PC-9 (cell line): ENCODE data around the gene TFAM. TPM values are rescaled to one million over a fixed set of nuclear protein-coding genes. Genes with fewer than 3 reads are reported as not detected.

ENCODE experiments used
- BruUV-seq: library from RNA; stranded (reverse); fragments of 400-500 nt; replicated peaks from 2 replicates; lab custom pipeline; 2021; lab: Mats Ljungman, UMichigan
- CTCF ChIA-PET: fragments of 300-600 bp; sonication (Branson Sonifier 250); formaldehyde crosslinking; loops from one replicate; lab custom pipeline; 2022; ENCODE audit warnings: antibody characterized with exemption; lab: Charles Lee
- POLR2A ChIA-PET: fragments of 300-600 bp; sonication (Branson Sonifier 250); formaldehyde crosslinking; loops from one replicate; lab custom pipeline; 2022; ENCODE audit warnings: antibody characterized with exemption; ENCODE audit not compliant: unreplicated experiment; lab: Charles Lee
- DNase-seq, 2 experiments: peaks; one replicate each; pipeline versions ENCODE4 v3.0.0 to v3.0.0-alpha.2; 2015 to 2022; ENCODE audit warnings: mixed read lengths in 1 of 2
- H2AFZ ChIP-seq: fragments of 200-600 bp; sonication (generic); 2 replicates; pipeline ENCODE4 v1.8.1; 2017; ENCODE audit warnings: antibody characterized with exemption
- H3F3A ChIP-seq: fragments of 200-600 bp; sonication (generic); 2 replicates; pipeline ENCODE4 v1.8.1; 2017; ENCODE audit warnings: antibody characterized with exemption, mild to moderate bottlenecking, low read depth; ENCODE audit not compliant: insufficient read depth
- H3K27ac ChIP-seq: fragments of 200-600 bp; sonication (generic); 2 replicates; pipeline ENCODE4 v1.6.1; 2016; ENCODE audit warnings: mixed run types
- H3K27me3 ChIP-seq: fragments of 200-600 bp; sonication (generic); 2 replicates; pipeline ENCODE4 v1.6.1; 2016; ENCODE audit warnings: low read depth, mixed run types; ENCODE audit not compliant: insufficient read depth
- H3K36me3 ChIP-seq: fragments of 200-600 bp; sonication (generic); 2 replicates; pipeline ENCODE4 v1.6.1; 2016; ENCODE audit warnings: low read depth, mixed run types
- H3K4me1 ChIP-seq: fragments of 200-600 bp; sonication (generic); replicated peaks from 2 replicates; pipeline ENCODE4 v1.6.1; 2016; ENCODE audit warnings: mixed run types; ENCODE audit not compliant: insufficient read depth
- H3K4me2 ChIP-seq: fragments of 200-600 bp; sonication (generic); 2 replicates; pipeline ENCODE4 v1.6.1; 2017; ENCODE audit warnings: mixed run types
- H3K4me3 ChIP-seq: fragments of 200-600 bp; sonication (generic); 2 replicates; pipeline ENCODE4 v1.6.1; 2016; ENCODE audit warnings: mixed run types
- H3K79me2 ChIP-seq: fragments of 200-600 bp; sonication (generic); 2 replicates; pipeline ENCODE4 v1.6.1; 2017; ENCODE audit warnings: low read depth, mixed run types
- H3K9me2 ChIP-seq: fragments of 200-600 bp; sonication (generic); 2 replicates; pipeline ENCODE4 v1.8.1; 2017; ENCODE audit warnings: mild to moderate bottlenecking; ENCODE audit not compliant: insufficient read depth
- H3K9me3 ChIP-seq: fragments of 200-600 bp; sonication (generic); 2 replicates; pipeline ENCODE4 v1.8.1; 2016; ENCODE audit warnings: low read depth; ENCODE audit not compliant: insufficient read depth
- H4K20me1 ChIP-seq: fragments of 200-600 bp; sonication (generic); 2 replicates; pipeline ENCODE4 v1.8.1; 2017; ENCODE audit not compliant: insufficient read depth
- EZH2 ChIP-seq: fragments of 200-600 bp; sonication (generic); IDR thresholded peaks from 2 replicates; pipeline ENCODE4 v1.8.0; 2017; ENCODE audit warnings: antibody characterized with exemption, low read depth
- intact Hi-C: fragments of 100-400 bp; cut with micrococcal nuclease; formaldehyde crosslinking; loops from one replicate; pipeline ENCODE4 v1.10.0; 2022; ENCODE audit not compliant: unreplicated experiment
- total RNA-seq: library from RNA; stranded (reverse); gene quantifications from 2 replicates; pipeline ENCODE4 v1.2.3, GENCODE V29; 2021
- TF ChIP-seq, protein P1 (sequence below): fragments of 200-600 bp; sonication (generic); conservative IDR thresholded peaks from 2 replicates; pipeline ENCODE4 v1.6.1; 2017; ENCODE audit warnings: mixed run types, antibody characterized with exemption, mild to moderate bottlenecking, moderate library complexity

The TFAM gene
- total RNA-seq, 1 experiment from 2014 or later = 80.6 TPM

- no peaks in the 10 kb centered on the region for H3K27me3 ChIP-seq
- peaks cover 1% of the 10 kb centered on the region for H3K9me3 ChIP-seq
- no peak overlapping the region for H2AFZ ChIP-seq
- intact Hi-C loops = no loop called here
- TF ChIP-seq, protein P1, sequence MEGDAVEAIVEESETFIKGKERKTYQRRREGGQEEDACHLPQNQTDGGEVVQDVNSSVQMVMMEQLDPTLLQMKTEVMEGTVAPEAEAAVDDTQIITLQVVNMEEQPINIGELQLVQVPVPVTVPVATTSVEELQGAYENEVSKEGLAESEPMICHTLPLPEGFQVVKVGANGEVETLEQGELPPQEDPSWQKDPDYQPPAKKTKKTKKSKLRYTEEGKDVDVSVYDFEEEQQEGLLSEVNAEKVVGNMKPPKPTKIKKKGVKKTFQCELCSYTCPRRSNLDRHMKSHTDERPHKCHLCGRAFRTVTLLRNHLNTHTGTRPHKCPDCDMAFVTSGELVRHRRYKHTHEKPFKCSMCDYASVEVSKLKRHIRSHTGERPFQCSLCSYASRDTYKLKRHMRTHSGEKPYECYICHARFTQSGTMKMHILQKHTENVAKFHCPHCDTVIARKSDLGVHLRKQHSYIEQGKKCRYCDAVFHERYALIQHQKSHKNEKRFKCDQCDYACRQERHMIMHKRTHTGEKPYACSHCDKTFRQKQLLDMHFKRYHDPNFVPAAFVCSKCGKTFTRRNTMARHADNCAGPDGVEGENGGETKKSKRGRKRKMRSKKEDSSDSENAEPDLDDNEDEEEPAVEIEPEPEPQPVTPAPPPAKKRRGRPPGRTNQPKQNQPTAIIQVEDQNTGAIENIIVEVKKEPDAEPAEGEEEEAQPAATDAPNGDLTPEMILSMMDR = no peak
- TF ChIP-seq EZH2 = no peak
- H3K4me1 ChIP-seq = peaks cover 24% of the 10 kb centered on the region
- H3K36me3 ChIP-seq = no peaks in the 10 kb centered on the region
- no peaks in the 10 kb centered on the region for H3K9me2 ChIP-seq
- H3K4me3 ChIP-seq = no peak overlapping the region
- H4K20me1 ChIP-seq = no peaks in the 10 kb centered on the region
- BruUV-seq = no TSS peak
- no peaks in the 10 kb centered on the region for H3K79me2 ChIP-seq
- H3F3A ChIP-seq = peaks cover 19% of the 10 kb centered on the region
- POLR2A ChIA-PET = no interaction called here
- H3K27ac ChIP-seq = no peak overlapping the region
- no peak for DNase-seq
- CTCF ChIA-PET = interaction anchor here (0.6 kb wide), 1 partner anchor 140 kb away, joined by 4 read pairs; no protein-coding TSS in a partner anchor
- no peak overlapping the region for H3K4me2 ChIP-seq
Measured at GRCh38 chr10:58431903-58432302, 46.7 kb downstream of the TFAM start.

DNA sequence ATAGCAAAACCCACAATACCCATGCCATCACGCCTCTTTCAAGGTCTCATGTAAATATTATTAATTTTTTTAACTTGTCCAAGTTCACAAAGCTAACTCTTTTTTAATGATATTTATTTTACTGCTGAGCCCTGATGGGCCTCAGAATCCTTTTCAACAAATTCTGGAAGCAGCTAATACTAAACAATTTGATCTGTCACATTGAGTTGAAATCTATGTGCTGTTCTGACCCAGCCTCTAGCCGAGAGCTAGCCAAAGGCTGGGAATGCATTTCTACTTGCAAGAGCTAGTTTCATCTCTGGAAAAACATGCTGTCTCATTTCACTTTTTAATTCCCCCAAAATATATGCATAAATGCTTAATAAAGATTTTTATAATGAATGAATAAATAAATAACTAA, 47.9 kb downstream of the TFAM start:
- no peak for TF ChIP-seq EZH2
- TF ChIP-seq, protein P1 = no peak
- no peak overlapping the region for H2AFZ ChIP-seq
- ChIA-PET CTCF (no interaction called here), POLR2A (no interaction called here)
- no peak overlapping the region for H3K4me2 ChIP-seq
- H3K79me2 ChIP-seq = no peaks in the 10 kb centered on the region
- H3K4me3 ChIP-seq = no peak overlapping the region
- no peaks in the 10 kb centered on the region for H3K9me2 ChIP-seq
- DNase-seq = no peak
- H4K20me1 ChIP-seq = no peaks in the 10 kb centered on the region
- BruUV-seq = no TSS peak
- no peaks in the 10 kb centered on the region for H3K27me3 ChIP-seq
- H3K27ac ChIP-seq = no peak overlapping the region
- H3K9me3 ChIP-seq = peaks cover 4% of the 10 kb centered on the region
- H3K36me3 ChIP-seq = no peaks in the 10 kb centered on the region
- peaks cover 35% of the 10 kb centered on the region for H3K4me1 ChIP-seq
- H3F3A ChIP-seq = peaks cover 25% of the 10 kb centered on the region
- intact Hi-C loops = no loop called here

- no peak for DNase-seq
- Histone ChIP-seq H3K9me2 (no peaks in the 10 kb centered on the region), H3K4me3 (no peak overlapping the region), H3K4me2 (no peak overlapping the region), H2AFZ (no peak overlapping the region), H3K9me3 (peaks cover 4% of the 10 kb centered on the region), H3K27me3 (no peaks in the 10 kb centered on the region), H3F3A (peaks cover 30% of the 10 kb centered on the region), H3K27ac (no peak overlapping the region), H3K79me2 (no peaks in the 10 kb centered on the region), H3K36me3 (no peaks in the 10 kb centered on the region), H3K4me1 (peaks cover 40% of the 10 kb centered on the region), H4K20me1 (no peaks in the 10 kb centered on the region)
- no TSS peak for BruUV-seq
- intact Hi-C loops = no loop called here
- TF ChIP-seq, protein P1 = no peak
- no peak for TF ChIP-seq EZH2
- CTCF ChIA-PET = no interaction called here
- POLR2A ChIA-PET = no interaction called here
Measured at GRCh38 chr10:58433571-58433970, 48.4 kb downstream of the TFAM start.
